GM18526 (cell line): ENCODE results near the gene POLR3GL.

Source experiments
- POLR2A ChIP-seq: IDR thresholded peaks from 3 replicates; pipeline ENCODE4 v1.6.1; 2011; ENCODE audit not compliant: insufficient read length; ENCODE audit errors: extremely low read depth

Gene POLR3GL

GRCh38 chr1:145960468-145961108 lies 3.9 kb upstream of the POLR3GL start:
- no peak for TF ChIP-seq POLR2A

GRCh38 chr1:145961109-145961424 lies 3.4 kb upstream of the POLR3GL start:
- TF ChIP-seq POLR2A, result no peak

- no peak for TF ChIP-seq POLR2A
Measured at GRCh38 chr1:145961425-145962156, 2.9 kb upstream of the POLR3GL start.

- TF ChIP-seq POLR2A, result no peak
Measured at GRCh38 chr1:145962157-145963102, 2.1 kb upstream of the POLR3GL start.

- no peak for TF ChIP-seq POLR2A
Measured at GRCh38 chr1:145963265-145964019, 1.0 kb upstream of the POLR3GL start.

- TF ChIP-seq POLR2A, result no peak
Measured at GRCh38 chr1:145965119-145965744, 742 bp downstream of the POLR3GL start.

- no peak for TF ChIP-seq POLR2A
Measured at GRCh38 chr1:145967288-145967687, 2.8 kb downstream of the POLR3GL start.

GRCh38 chr1:145972580-145972979 lies 8.1 kb downstream of the POLR3GL start:
- no peak for TF ChIP-seq POLR2A

- no peak for TF ChIP-seq POLR2A
Measured at GRCh38 chr1:145974721-145975120, 10.2 kb downstream of the POLR3GL start.

- TF ChIP-seq POLR2A, result no peak
Measured at GRCh38 chr1:145975216-145975615, 10.7 kb downstream of the POLR3GL start.

GRCh38 chr1:145977016-145977415 lies 12.5 kb downstream of the POLR3GL start:
- no peak for TF ChIP-seq POLR2A

GRCh38 chr1:145977486-145978470 lies 13.3 kb downstream of the POLR3GL start:
- no peak for TF ChIP-seq POLR2A

GRCh38 chr1:145978471-145978853 lies 14.0 kb downstream of the POLR3GL start:
- no peak for TF ChIP-seq POLR2A

- no peak for TF ChIP-seq POLR2A
Measured at GRCh38 chr1:145978854-145979745, 14.6 kb downstream of the POLR3GL start.
